ENCODE data around the gene SETD9. TPM values are rescaled to one million over a fixed set of nuclear protein-coding genes. Genes with fewer than 3 reads are reported as not detected.

The SETD9 gene, protein sequence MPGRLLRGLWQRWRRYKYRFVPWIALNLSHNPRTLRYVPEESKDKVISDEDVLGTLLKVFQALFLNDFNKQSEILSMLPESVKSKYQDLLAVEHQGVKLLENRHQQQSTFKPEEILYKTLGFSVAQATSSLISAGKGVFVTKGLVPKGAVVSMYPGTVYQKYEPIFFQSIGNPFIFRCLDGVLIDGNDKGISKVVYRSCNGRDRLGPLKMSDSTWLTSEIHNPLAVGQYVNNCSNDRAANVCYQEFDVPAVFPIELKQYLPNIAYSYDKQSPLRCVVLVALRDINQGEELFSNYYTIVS
- 7.1 TPM for total RNA-seq

DNA sequence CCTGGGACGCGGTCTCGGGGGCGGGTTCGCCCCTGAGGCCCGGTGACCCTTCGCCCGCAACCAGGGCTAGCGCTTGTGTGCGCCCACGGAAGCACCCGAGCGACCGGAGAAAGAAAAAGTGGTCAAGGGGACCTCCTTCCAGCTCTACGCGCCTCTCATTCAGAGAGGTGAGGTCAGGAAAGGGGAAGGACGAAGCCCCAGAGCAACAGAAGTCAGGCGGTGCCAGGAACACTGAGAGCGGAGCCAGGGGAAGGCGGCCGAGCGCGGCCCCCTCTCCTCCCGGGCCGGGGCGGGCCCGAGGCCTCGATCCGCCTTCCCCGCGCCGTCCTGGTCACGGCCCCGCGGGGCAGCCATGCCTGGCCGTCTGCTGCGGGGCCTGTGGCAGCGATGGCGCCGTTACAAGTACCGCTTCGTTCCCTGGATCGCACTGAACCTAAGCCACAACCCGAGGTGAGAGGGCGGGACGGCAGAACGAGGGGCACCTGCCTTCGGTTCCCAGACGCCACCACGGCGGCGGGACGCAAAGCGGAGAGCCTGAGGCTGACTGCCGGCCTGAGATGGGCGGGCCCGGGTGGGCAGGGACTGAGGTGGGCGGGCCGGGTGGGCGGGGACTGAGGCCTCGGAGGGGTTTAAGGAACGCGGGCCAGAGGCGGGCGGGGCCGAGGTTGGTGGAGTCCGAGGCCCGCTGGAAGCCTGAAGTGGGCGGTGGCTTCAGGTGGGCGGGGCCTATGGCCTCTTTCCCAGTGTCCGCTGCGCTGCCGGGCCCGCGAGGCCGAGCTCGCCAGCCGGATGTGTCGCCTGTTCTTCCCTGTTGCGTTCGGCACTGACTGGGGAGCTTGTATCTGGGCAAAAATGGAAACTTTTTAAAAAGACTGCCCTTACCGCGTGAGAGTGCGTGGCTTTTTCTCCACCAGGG is at the start of gene SETD9:
Gene SETD9, plus strand, starts transcription at position 303 of the 916 bp plus-strand sequence. Its CDS starts 50 bp downstream, at position 353.
- ATAC-seq (peak; percentile 90), DNase-seq (ENCODE audit: low spot score) (peak; percentile 98)

DNA sequence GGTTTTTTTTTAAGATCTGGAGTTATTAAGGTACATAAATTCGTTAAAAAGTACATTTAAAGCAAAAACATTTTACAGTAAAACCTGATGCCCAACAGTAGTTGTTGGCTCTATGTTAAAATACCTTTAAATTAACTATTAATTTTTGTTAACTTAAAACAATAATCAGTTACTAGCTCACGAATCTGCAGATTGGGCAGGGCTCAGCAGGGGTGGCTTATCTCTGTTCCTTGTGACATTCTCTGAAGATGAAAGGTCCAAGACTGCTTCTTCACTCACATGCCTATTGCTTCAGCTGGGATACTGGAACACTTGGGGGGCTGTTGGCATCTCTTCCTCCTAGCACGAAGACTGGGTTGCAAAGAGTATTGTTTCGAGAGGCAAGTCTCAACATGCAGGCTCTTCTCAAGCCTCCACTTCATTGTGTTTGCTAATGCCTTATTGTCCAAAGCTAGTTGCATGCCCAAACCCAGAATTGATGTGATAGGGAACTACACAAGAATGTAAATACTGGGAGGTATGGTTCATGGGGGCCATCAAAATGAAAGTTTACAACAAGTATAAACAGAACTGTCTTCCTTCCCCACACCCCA is 47.4 kb upstream of the SETD9 start:
- DNase-seq (ENCODE audit: low spot score) = no peak
- no peak for ATAC-seq

DNA sequence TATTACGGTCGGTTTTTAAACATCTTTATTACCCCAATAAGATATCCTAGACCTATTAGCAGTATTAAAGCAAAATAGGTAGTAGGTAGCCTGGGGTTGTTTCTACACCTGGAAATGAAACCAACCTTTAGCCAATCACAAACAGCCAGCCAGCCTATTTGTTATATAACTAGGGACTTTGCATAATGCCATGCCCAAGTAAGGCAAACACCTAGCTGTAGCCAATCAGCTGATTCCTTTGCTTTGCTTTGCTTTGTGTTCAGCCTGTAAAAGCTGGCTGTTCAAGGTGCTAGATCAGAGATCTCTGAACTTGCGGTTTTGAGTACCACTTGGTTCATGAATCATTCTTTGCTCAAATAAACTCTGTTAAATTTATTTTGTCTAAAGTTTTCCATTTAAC is 46.5 kb upstream of the SETD9 start:
- ATAC-seq (no peak), DNase-seq (ENCODE audit: low spot score) (no peak)

DNA sequence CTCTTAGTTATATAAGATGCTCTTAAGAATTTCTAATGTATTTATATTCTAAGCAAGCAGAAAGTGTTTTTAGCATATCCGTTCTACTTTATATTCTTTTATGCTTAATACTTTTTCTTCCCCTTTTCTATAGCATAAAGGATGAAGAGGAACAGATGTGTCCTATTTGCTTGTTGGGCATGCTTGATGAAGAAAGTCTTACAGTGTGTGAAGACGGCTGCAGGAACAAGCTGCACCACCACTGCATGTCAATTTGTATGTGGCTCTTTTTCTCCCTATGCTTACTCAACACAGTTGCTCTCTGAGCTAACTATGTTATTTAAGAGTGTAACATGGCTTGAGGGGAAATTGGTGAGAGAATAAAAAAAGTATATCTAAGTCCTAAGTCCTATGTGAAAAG is 37.6 kb upstream of the SETD9 start:
- DNase-seq (ENCODE audit: low spot score) = no peak
- no peak for ATAC-seq

DNA sequence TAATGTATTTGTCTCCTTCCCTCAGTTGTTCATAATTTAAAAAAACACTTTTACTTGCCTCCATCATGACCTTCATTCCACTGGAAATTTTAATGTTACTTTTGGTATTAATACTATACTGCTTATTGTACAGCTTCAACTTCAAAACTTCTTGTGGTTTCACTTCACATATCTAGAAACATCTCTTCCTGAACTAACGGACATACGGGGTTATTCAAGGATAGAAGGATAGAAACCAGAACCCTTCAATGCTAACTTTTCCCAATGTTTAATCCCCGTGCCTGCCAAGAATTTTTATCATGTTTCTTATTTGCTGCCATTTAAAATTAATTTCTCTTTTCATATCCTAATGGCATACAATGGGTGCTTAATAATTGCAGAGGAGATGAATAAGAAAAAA is 36.3 kb upstream of the SETD9 start:
- no peak for DNase-seq (ENCODE audit: low spot score)
- no peak for ATAC-seq

DNA sequence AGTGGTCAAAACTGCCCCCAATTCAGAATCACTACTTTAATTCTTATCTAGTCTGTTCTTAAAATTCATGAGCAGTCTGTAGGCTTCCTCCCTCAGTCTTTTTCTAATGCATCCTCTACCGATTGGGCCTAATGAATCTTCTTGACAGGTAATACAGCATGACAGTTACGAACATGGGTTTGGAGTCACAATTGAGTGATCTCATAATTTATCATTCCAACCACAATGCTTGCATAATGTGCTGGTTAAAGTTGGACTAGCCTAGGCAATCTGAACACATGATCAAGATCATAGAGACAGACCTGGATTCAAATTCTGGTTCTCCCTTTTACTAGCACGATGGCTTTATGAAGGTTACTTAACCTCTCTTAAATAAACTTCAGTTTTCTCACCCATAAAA is 33.1 kb upstream of the SETD9 start:
- ATAC-seq = no peak
- DNase-seq (ENCODE audit: low spot score) = no peak

- DNase-seq (ENCODE audit: low spot score) (no peak), ATAC-seq (no peak)
Observed at GRCh38 chr5:56881571-56881970, 27.8 kb upstream of the SETD9 start.

- no peak for ATAC-seq
- no peak for DNase-seq (ENCODE audit: low spot score)
Observed at GRCh38 chr5:56893251-56893951, 16.0 kb upstream of the SETD9 start.

- DNase-seq (ENCODE audit: low spot score) (no peak), ATAC-seq (no peak)
Observed at GRCh38 chr5:56896763-56897162, 12.6 kb upstream of the SETD9 start.

DNA sequence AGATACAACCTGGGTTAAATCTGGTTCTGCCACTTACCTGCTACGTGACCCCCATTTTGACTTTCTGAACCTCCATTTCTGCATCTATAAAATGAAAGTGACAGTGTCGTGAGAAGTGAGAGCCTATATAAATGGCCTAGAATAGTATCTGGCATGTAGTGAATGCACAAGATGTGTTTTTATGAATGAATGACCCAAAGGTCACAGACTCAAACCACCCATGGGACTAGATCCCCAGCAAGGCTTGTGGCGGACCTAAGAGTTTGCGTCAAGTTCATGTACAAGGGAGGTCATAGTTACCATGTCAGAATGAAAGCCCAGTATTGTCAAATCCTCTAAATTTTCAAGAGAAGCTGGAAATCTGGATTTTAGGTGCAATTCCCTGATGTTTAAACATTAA is 11.2 kb upstream of the SETD9 start:
- DNase-seq (ENCODE audit: low spot score) = no peak
- ATAC-seq = no peak

GRCh38 chr5:56900395-56900794 is 9.0 kb upstream of the SETD9 start:
- no peak for DNase-seq (ENCODE audit: low spot score)
- no peak for ATAC-seq

DNA sequence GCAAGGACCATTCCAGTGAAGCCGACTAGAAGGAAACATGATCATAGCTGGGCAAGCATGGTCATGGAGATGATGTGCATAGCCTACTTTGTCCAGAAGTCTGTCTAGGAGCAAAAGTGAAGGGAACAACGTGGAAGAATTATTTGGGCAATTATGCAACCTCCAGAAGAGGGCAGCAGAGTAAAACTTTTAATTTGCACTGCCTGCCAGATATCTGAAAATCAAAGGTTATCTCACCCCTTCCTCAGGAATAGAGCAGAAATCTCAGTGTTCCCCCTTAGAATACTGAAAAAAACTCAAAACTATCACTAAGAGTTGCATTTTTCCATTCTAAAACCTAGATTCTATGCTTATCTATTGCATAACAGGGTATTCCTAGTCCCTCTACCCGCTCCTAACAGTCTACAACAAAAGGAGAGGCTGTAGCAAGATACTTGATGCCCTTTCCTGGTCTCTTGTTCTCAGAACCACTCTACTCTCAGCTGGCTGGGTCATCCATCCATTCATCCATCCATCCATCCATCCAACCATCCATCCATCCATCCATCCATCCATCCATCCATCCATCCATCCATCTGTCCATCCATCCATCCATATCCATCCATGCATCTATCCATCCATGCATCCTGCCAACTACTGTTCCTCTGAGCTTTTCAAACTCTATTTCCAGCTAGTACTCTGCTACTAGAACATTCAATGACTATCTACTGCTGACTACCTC is 8.4 kb upstream of the SETD9 start:
- ATAC-seq (peak; percentile 94), DNase-seq (ENCODE audit: low spot score) (no peak)

DNA sequence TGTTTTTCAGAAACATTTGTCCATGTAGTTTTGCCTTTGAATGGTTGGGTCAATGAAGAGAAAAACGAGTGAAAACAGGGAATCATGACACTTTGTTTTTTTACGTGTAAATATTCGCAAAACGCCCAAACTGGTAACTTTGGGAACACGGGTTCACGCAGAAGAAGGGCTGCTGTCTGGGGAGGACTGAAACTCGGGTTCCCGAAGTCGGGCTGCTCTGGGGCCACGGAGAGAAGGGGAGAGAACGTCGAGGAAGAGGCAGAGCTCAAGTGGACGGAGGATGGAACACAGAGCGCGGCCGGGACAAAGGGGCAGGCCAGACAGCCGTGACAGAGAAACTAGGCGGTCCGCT is 478 bp upstream of the SETD9 start:
- DNase-seq (ENCODE audit: low spot score) (no peak), ATAC-seq (peak; percentile 73)

DNA sequence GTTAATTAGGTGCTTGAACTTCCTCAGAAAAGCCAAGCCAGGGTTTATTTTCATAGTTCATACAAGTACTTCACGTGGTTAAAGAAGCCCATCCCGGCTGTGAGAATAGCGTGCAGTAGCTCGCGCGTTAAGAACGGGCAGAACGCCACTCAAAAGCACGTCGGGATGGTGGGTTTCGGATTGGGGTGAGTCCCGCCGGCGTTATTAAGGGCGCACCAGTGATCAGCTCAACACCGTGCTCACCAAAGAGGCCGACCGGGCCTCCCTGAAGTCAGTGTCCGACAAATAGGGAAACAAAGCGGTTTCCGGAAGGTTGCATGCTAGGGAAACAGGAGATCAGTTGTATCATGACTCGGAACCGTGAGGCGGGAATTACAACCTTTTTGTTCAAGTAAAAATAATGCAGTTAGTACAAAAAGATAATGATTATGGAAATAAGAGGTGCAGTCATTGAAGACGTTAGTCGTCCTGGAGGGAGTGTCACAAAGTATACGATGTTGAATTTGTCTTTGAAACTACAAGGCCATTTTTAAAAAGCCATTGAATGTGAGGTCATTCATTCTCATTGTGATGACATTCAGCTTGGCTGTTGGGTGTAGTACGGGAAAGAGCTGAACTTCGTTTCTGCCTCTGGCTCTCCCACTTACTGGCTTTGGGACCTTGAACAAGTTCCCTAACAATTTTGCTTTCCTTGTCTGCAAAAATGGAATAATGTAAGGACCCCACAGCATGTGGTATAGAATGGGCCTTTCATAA is 992 bp downstream of the SETD9 start:
- peak; percentile 21 for ATAC-seq
- DNase-seq (ENCODE audit: low spot score) = peak; percentile 63

DNA sequence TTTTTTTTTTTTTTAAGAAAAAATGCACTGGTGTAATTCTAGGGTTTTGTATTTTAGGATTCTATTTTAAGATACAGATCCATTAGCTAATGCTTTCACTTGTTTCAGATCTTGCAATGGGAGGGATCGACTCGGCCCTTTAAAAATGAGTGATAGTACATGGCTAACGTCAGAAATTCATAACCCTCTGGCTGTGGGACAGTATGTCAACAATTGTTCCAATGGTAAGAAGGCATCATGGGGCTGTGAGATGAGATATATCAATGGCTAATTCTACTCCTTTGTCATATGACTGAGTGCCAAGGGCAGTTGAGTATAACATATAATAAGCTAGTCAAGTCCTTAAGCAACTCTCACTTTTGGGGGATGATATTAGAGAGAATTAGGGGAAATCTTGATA is 4.4 kb downstream of the SETD9 start:
- no peak for DNase-seq (ENCODE audit: low spot score)

DNA sequence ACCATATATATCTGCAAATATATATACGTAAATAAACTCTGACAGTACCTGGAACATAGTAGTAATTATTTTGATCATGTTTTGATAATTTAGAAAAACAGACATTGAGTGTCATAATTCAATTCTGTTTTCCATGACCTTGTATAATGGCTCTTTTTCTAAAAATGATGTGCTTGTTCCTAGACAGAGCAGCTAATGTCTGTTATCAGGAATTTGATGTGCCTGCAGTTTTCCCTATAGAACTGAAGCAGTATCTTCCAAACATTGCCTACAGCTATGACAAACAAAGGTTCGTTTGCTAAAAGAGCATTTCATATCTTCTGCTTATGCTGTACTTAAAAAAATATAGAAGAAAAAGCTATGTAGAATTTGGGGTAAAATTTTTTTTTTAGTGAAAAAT is 5.3 kb downstream of the SETD9 start:
- ATAC-seq (no peak), DNase-seq (ENCODE audit: low spot score) (no peak)

More for the DNA sequence above, 4.4 kb downstream of the SETD9 start:
- no peak for ATAC-seq

DNA sequence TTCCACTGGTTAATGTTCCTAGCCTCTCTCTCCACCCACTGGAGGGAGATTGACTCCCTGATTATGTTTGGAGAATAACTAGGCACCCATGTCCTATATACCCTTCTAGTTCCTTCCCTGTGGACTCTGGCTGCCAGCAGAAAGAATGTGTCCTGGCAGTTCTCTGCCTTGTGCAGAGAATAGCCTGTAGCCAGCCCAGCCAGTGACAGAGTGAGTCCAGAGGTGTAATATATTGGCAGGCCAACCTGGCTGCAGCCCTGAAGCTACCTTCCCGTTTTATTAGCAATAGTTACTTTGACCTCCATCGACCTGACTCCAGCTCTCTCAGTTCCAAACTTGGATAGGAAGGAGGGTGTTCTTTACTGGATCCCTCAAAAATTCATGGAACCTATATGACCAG is 8.1 kb downstream of the SETD9 start:
- ATAC-seq = peak; percentile 98
- peak; percentile 90 for DNase-seq (ENCODE audit: low spot score)

- peak; percentile 65 for DNase-seq (ENCODE audit: low spot score)
- ATAC-seq = peak; percentile 77
Observed at GRCh38 chr5:56918054-56918453, 8.7 kb downstream of the SETD9 start.

- ATAC-seq = no peak
Observed at GRCh38 chr5:56919942-56920662, 10.7 kb downstream of the SETD9 start.

More at GRCh38 chr5:56919942-56920662, 10.7 kb downstream of the SETD9 start:
- DNase-seq (ENCODE audit: low spot score) = no peak
